OCI-LY3 (cell line): ENCODE measurements around the gene ASCL4.

Experiments
- EZH2phosphoT487 ChIP-seq: fragments of 200-600 bp; shearing (Covaris generic); IDR thresholded peaks from 2 replicates; pipeline ENCODE4 v1.6.1; 2018; ENCODE audit warnings: antibody characterized with exemption, mixed run types, low read depth
- TF ChIP-seq, protein P1 (sequence below): fragments of 200-600, 300-600 bp; sonication (generic); IDR thresholded peaks from 2 replicates; pipeline ENCODE4 v1.5.1; 2014; ENCODE audit warnings: antibody characterized with exemption, low read length, low read depth

DNA sequence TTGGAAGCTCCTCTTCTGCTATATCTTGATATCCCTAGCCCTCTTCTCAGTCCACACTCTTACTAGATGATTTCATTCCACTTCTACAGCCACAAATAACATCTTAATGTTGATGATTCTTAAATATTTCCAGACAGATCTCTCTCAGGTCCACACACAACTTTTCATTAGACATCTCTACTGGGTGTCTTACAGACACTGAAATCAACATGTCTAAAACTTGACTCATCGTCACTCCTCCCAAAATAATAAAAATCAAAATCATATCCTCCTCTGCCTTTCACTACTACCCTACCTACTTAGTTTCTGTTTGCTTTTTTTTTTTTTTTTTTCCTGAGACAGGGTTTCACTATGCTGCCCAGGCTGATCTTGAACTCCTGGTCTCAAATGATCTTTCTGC lies 25.4 kb upstream of the ASCL4 start:
- TF ChIP-seq, protein P1, sequence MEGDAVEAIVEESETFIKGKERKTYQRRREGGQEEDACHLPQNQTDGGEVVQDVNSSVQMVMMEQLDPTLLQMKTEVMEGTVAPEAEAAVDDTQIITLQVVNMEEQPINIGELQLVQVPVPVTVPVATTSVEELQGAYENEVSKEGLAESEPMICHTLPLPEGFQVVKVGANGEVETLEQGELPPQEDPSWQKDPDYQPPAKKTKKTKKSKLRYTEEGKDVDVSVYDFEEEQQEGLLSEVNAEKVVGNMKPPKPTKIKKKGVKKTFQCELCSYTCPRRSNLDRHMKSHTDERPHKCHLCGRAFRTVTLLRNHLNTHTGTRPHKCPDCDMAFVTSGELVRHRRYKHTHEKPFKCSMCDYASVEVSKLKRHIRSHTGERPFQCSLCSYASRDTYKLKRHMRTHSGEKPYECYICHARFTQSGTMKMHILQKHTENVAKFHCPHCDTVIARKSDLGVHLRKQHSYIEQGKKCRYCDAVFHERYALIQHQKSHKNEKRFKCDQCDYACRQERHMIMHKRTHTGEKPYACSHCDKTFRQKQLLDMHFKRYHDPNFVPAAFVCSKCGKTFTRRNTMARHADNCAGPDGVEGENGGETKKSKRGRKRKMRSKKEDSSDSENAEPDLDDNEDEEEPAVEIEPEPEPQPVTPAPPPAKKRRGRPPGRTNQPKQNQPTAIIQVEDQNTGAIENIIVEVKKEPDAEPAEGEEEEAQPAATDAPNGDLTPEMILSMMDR: no peak
- TF ChIP-seq EZH2phosphoT487: no peak
